T-helper 2 cell treated with Interferon-gamma antibody and Interleukin-4, amounts not matched to agents 5 μg/mL and 100 μg/mL, for 36 hours (primary cell): Measurements from ENCODE around the gene SRL.
"Not testable (repeated sequence)": the region's sequence is repeated elsewhere in the genome, so short reads cannot be mapped to it uniquely, and the experiment has no call there.

ENCODE experiments used
- DNase-seq: peaks from one replicate; pipeline ENCODE4 v3.0.0; 2021; ENCODE audit warnings: low spot score
- H3K27ac Mint-ChIP-seq: one replicate; pipeline ENCODE4 v1.8.0; 2021; ENCODE audit warnings: mild to moderate bottlenecking, mixed read lengths
- H3K27me3 Mint-ChIP-seq: one replicate; pipeline ENCODE4 v1.8.0; 2021; ENCODE audit warnings: low read depth, mixed read lengths
- H3K36me3 Mint-ChIP-seq: one replicate; pipeline ENCODE4 v1.8.0; 2021; ENCODE audit warnings: low read depth, mixed read lengths
- H3K4me1 Mint-ChIP-seq: one replicate; pipeline ENCODE4 v1.8.0; 2021; ENCODE audit warnings: low read depth, mixed read lengths
- H3K4me3 Mint-ChIP-seq: one replicate; pipeline ENCODE4 v1.8.0; 2022; ENCODE audit warnings: mild to moderate bottlenecking, moderate library complexity, mixed read lengths
- H3K9me3 Mint-ChIP-seq: one replicate; pipeline ENCODE4 v1.8.0; 2021; ENCODE audit warnings: mixed read lengths

The SRL gene

GRCh38 chr16:4270091-4270490 lies 28.2 kb upstream of the SRL start:
- Mint-ChIP-seq H3K36me3 (no peaks in the 10 kb centered on the region), H3K4me1 (peaks cover 6% of the 10 kb centered on the region), H3K27me3 (no peaks in the 10 kb centered on the region), H3K27ac (no peak overlapping the region), H3K9me3 (no peaks in the 10 kb centered on the region), H3K4me3 (peak overlapping the region; percentile 34)
- no peak for DNase-seq

GRCh38 chr16:4266372-4266771 lies 24.5 kb upstream of the SRL start:
- DNase-seq = no peak
- H3K9me3 Mint-ChIP-seq = no peaks in the 10 kb centered on the region
- H3K4me3 Mint-ChIP-seq = no peak overlapping the region
- H3K27me3 Mint-ChIP-seq = no peaks in the 10 kb centered on the region
- H3K36me3 Mint-ChIP-seq = peaks cover 10% of the 10 kb centered on the region
- H3K4me1 Mint-ChIP-seq = peaks cover 7% of the 10 kb centered on the region
- no peak overlapping the region for H3K27ac Mint-ChIP-seq

GRCh38 chr16:4265676-4266075 lies 23.8 kb upstream of the SRL start:
- no peak for DNase-seq
- H3K4me3 Mint-ChIP-seq = no peak overlapping the region
- peaks cover 10% of the 10 kb centered on the region for H3K36me3 Mint-ChIP-seq
- no peaks in the 10 kb centered on the region for H3K9me3 Mint-ChIP-seq
- H3K4me1 Mint-ChIP-seq = peaks cover 5% of the 10 kb centered on the region
- no peaks in the 10 kb centered on the region for H3K27me3 Mint-ChIP-seq
- H3K27ac Mint-ChIP-seq = no peak overlapping the region

- Mint-ChIP-seq H3K9me3 (no peaks in the 10 kb centered on the region), H3K36me3 (peaks cover 10% of the 10 kb centered on the region), H3K27me3 (no peaks in the 10 kb centered on the region), H3K4me3 (no peak overlapping the region), H3K27ac (no peak overlapping the region), H3K4me1 (peaks cover 4% of the 10 kb centered on the region)
- no peak for DNase-seq
These were observed 22.7 kb upstream of the SRL start for GRCh38 chr16:4264546-4264945.

- no peak for DNase-seq
- Mint-ChIP-seq H3K27ac (no peak overlapping the region), H3K36me3 (peaks cover 10% of the 10 kb centered on the region), H3K27me3 (no peaks in the 10 kb centered on the region), H3K9me3 (no peaks in the 10 kb centered on the region), H3K4me3 (no peak overlapping the region), H3K4me1 (peaks cover 4% of the 10 kb centered on the region)
These were observed 21.9 kb upstream of the SRL start for GRCh38 chr16:4263504-4264436.

GRCh38 chr16:4262303-4262835 lies 20.5 kb upstream of the SRL start:
- Mint-ChIP-seq H3K27me3 (no peaks in the 10 kb centered on the region), H3K4me3 (no peak overlapping the region), H3K9me3 (no peaks in the 10 kb centered on the region), H3K27ac (no peak overlapping the region), H3K36me3 (peaks cover 10% of the 10 kb centered on the region), H3K4me1 (peaks cover 4% of the 10 kb centered on the region)
- DNase-seq = no peak

GRCh38 chr16:4261557-4262172 lies 19.8 kb upstream of the SRL start:
- Mint-ChIP-seq H3K27me3 (no peaks in the 10 kb centered on the region), H3K27ac (no peak overlapping the region), H3K9me3 (no peaks in the 10 kb centered on the region), H3K4me3 (no peak overlapping the region), H3K36me3 (peaks cover 12% of the 10 kb centered on the region), H3K4me1 (peaks cover 4% of the 10 kb centered on the region)
- no peak for DNase-seq

GRCh38 chr16:4260360-4260759 lies 18.5 kb upstream of the SRL start:
- no peak overlapping the region for H3K27ac Mint-ChIP-seq
- DNase-seq = no peak
- H3K4me3 Mint-ChIP-seq = no peak overlapping the region
- H3K27me3 Mint-ChIP-seq = no peaks in the 10 kb centered on the region
- no peaks in the 10 kb centered on the region for H3K9me3 Mint-ChIP-seq
- peaks cover 12% of the 10 kb centered on the region for H3K36me3 Mint-ChIP-seq
- H3K4me1 Mint-ChIP-seq = peaks cover 4% of the 10 kb centered on the region

GRCh38 chr16:4257646-4258556 lies 16.0 kb upstream of the SRL start:
- Mint-ChIP-seq H3K36me3 (peaks cover 12% of the 10 kb centered on the region), H3K4me3 (no peak overlapping the region), H3K27ac (no peak overlapping the region), H3K27me3 (no peaks in the 10 kb centered on the region), H3K4me1 (peaks cover 7% of the 10 kb centered on the region), H3K9me3 (no peaks in the 10 kb centered on the region)
- DNase-seq = no peak

GRCh38 chr16:4253394-4254150 lies 11.7 kb upstream of the SRL start:
- peaks cover 2% of the 10 kb centered on the region for H3K36me3 Mint-ChIP-seq
- H3K4me1 Mint-ChIP-seq = peaks cover 4% of the 10 kb centered on the region
- H3K4me3 Mint-ChIP-seq = peak overlapping the region; percentile 88
- H3K27ac Mint-ChIP-seq = peak overlapping the region; percentile 93
- peak; percentile 99 for DNase-seq
- H3K9me3 Mint-ChIP-seq = no peaks in the 10 kb centered on the region
- no peaks in the 10 kb centered on the region for H3K27me3 Mint-ChIP-seq

GRCh38 chr16:4253012-4253393 lies 11.1 kb upstream of the SRL start:
- H3K27me3 Mint-ChIP-seq, H3K36me3 Mint-ChIP-seq, DNase-seq, H3K4me1 Mint-ChIP-seq, H3K9me3 Mint-ChIP-seq: not testable (repeated sequence)
- Mint-ChIP-seq H3K27ac (peak overlapping the region; percentile 93), H3K4me3 (peak overlapping the region; percentile 88)

- Mint-ChIP-seq H3K4me1 (peaks cover 6% of the 10 kb centered on the region), H3K27ac (no peak overlapping the region), H3K9me3 (no peaks in the 10 kb centered on the region)
These were observed 7.8 kb upstream of the SRL start for GRCh38 chr16:4249530-4250308.

GRCh38 chr16:4247460-4247784 lies 5.5 kb upstream of the SRL start:
- no peaks in the 10 kb centered on the region for H3K36me3 Mint-ChIP-seq
- H3K27me3 Mint-ChIP-seq = no peaks in the 10 kb centered on the region
- H3K27ac Mint-ChIP-seq = no peak overlapping the region
- no peak overlapping the region for H3K4me3 Mint-ChIP-seq
- no peak for DNase-seq
- H3K9me3 Mint-ChIP-seq = no peaks in the 10 kb centered on the region
- peaks cover 2% of the 10 kb centered on the region for H3K4me1 Mint-ChIP-seq

More at GRCh38 chr16:4249530-4250308, 7.8 kb upstream of the SRL start:
- DNase-seq = no peak
- Mint-ChIP-seq H3K27me3 (no peaks in the 10 kb centered on the region), H3K36me3 (no peaks in the 10 kb centered on the region), H3K4me3 (no peak overlapping the region)
